Memory B cell (primary cell): Measurements from ENCODE around the gene OLFML1.

Source experiments
- ATAC-seq: fragments of 150-1000 bp; cut with Tn5 transposase; 2 replicates; pipeline ENCODE4 v1.10.0; 2021; ENCODE audit warnings: low read depth, mild to moderate bottlenecking, moderate library complexity
- DNase-seq, 2 donors: peaks; one replicate each; pipeline ENCODE4 v3.0.0; 2022; ENCODE audit warnings: low spot score in 2 of 2
- H3K27ac Mint-ChIP-seq: one replicate; pipeline ENCODE4 v1.8.0; 2022; ENCODE audit warnings: mild to moderate bottlenecking, moderate library complexity, mixed read lengths
- H3K27me3 Mint-ChIP-seq: one replicate; pipeline ENCODE4 v1.8.0; 2022; ENCODE audit warnings: mixed read lengths
- H3K36me3 Mint-ChIP-seq: one replicate; pipeline ENCODE4 v1.8.0; 2022; ENCODE audit warnings: mild to moderate bottlenecking, mixed read lengths
- H3K4me1 Mint-ChIP-seq: one replicate; pipeline ENCODE4 v1.8.0; 2022; ENCODE audit warnings: mixed read lengths
- H3K4me3 Mint-ChIP-seq: one replicate; pipeline ENCODE4 v1.8.0; 2022; ENCODE audit warnings: mild to moderate bottlenecking, moderate library complexity, mixed read lengths
- H3K9me3 Mint-ChIP-seq: one replicate; pipeline ENCODE4 v1.8.0; 2022; ENCODE audit warnings: mixed read lengths

The OLFML1 gene

GRCh38 chr11:7489376-7489775, 4.1 kb downstream of the OLFML1 start:
- H3K9me3 Mint-ChIP-seq = no peaks in the 10 kb centered on the region
- DNase-seq (no peak), ATAC-seq (no peak)
- H3K4me1 Mint-ChIP-seq = peaks cover 16% of the 10 kb centered on the region
- no peak overlapping the region for H3K27ac Mint-ChIP-seq
- H3K27me3 Mint-ChIP-seq = no peaks in the 10 kb centered on the region
- peaks cover 17% of the 10 kb centered on the region for H3K36me3 Mint-ChIP-seq
- no peak overlapping the region for H3K4me3 Mint-ChIP-seq

GRCh38 chr11:7490054-7490453, 4.7 kb downstream of the OLFML1 start:
- no peak overlapping the region for H3K4me3 Mint-ChIP-seq
- ATAC-seq = no peak
- peaks cover 17% of the 10 kb centered on the region for H3K36me3 Mint-ChIP-seq
- H3K27ac Mint-ChIP-seq = no peak overlapping the region
- no peak for DNase-seq
- no peaks in the 10 kb centered on the region for H3K27me3 Mint-ChIP-seq
- H3K9me3 Mint-ChIP-seq = no peaks in the 10 kb centered on the region
- peaks cover 22% of the 10 kb centered on the region for H3K4me1 Mint-ChIP-seq

GRCh38 chr11:7490535-7490934, 5.2 kb downstream of the OLFML1 start:
- Mint-ChIP-seq H3K4me3 (no peak overlapping the region), H3K36me3 (peaks cover 17% of the 10 kb centered on the region), H3K4me1 (peaks cover 26% of the 10 kb centered on the region), H3K27ac (no peak overlapping the region), H3K9me3 (no peaks in the 10 kb centered on the region), H3K27me3 (no peaks in the 10 kb centered on the region)
- ATAC-seq (no peak), DNase-seq (no peak)

- peaks cover 13% of the 10 kb centered on the region for H3K36me3 Mint-ChIP-seq
- H3K9me3 Mint-ChIP-seq = no peaks in the 10 kb centered on the region
- no peak for ATAC-seq
- no peaks in the 10 kb centered on the region for H3K27me3 Mint-ChIP-seq
- H3K4me3 Mint-ChIP-seq = no peak overlapping the region
- peaks cover 36% of the 10 kb centered on the region for H3K4me1 Mint-ChIP-seq
- DNase-seq = no peak
- H3K27ac Mint-ChIP-seq = no peak overlapping the region
These were observed 6.9 kb downstream of the OLFML1 start for GRCh38 chr11:7492253-7492652.

- ATAC-seq = no peak
- DNase-seq = no peak
- H3K4me3 Mint-ChIP-seq = no peak overlapping the region
- H3K36me3 Mint-ChIP-seq = peaks cover 8% of the 10 kb centered on the region
- H3K27me3 Mint-ChIP-seq = no peaks in the 10 kb centered on the region
- no peak overlapping the region for H3K27ac Mint-ChIP-seq
- no peaks in the 10 kb centered on the region for H3K9me3 Mint-ChIP-seq
- H3K4me1 Mint-ChIP-seq = peaks cover 45% of the 10 kb centered on the region
These were observed 8.4 kb downstream of the OLFML1 start for GRCh38 chr11:7493670-7494069.

GRCh38 chr11:7494086-7494745, 8.9 kb downstream of the OLFML1 start:
- H3K36me3 Mint-ChIP-seq = peaks cover 6% of the 10 kb centered on the region
- peak overlapping the region; percentile 46 for H3K27ac Mint-ChIP-seq
- ATAC-seq (no peak), DNase-seq (no peak)
- no peaks in the 10 kb centered on the region for H3K27me3 Mint-ChIP-seq
- no peaks in the 10 kb centered on the region for H3K9me3 Mint-ChIP-seq
- H3K4me1 Mint-ChIP-seq = peaks cover 46% of the 10 kb centered on the region
- H3K4me3 Mint-ChIP-seq = no peak overlapping the region

- Mint-ChIP-seq H3K27me3 (no peaks in the 10 kb centered on the region), H3K4me1 (peaks cover 45% of the 10 kb centered on the region), H3K4me3 (peak overlapping the region; percentile 60), H3K27ac (peak overlapping the region; percentile 93), H3K9me3 (no peaks in the 10 kb centered on the region), H3K36me3 (no peaks in the 10 kb centered on the region)
- ATAC-seq = peak; percentile 82
- DNase-seq = peak; percentile 42 to 49
These were observed 10.7 kb downstream of the OLFML1 start for GRCh38 chr11:7495882-7496551.

- Mint-ChIP-seq H3K27me3 (no peaks in the 10 kb centered on the region), H3K4me1 (peaks cover 40% of the 10 kb centered on the region), H3K27ac (peak overlapping the region; percentile 88), H3K9me3 (no peaks in the 10 kb centered on the region), H3K36me3 (no peaks in the 10 kb centered on the region), H3K4me3 (peak overlapping the region; percentile 41)
- ATAC-seq (peak; percentile 16), DNase-seq (no peak)
These were observed 12.9 kb downstream of the OLFML1 start for GRCh38 chr11:7498193-7498592.

- Mint-ChIP-seq H3K27me3 (no peaks in the 10 kb centered on the region), H3K36me3 (no peaks in the 10 kb centered on the region), H3K4me3 (no peak overlapping the region), H3K9me3 (no peaks in the 10 kb centered on the region), H3K4me1 (peaks cover 35% of the 10 kb centered on the region), H3K27ac (peak overlapping the region; percentile 88)
- no peak for DNase-seq
- ATAC-seq = no peak
These were observed 13.8 kb downstream of the OLFML1 start for GRCh38 chr11:7499081-7499480.

- H3K4me1 Mint-ChIP-seq = peaks cover 25% of the 10 kb centered on the region
- ATAC-seq = no peak
- H3K4me3 Mint-ChIP-seq = no peak overlapping the region
These were observed 14.9 kb downstream of the OLFML1 start for GRCh38 chr11:7500251-7500650.

GRCh38 chr11:7501251-7501650, 15.9 kb downstream of the OLFML1 start:
- Mint-ChIP-seq H3K9me3 (no peaks in the 10 kb centered on the region), H3K27me3 (no peaks in the 10 kb centered on the region), H3K36me3 (no peaks in the 10 kb centered on the region), H3K27ac (no peak overlapping the region), H3K4me3 (no peak overlapping the region), H3K4me1 (peaks cover 21% of the 10 kb centered on the region)
- no peak for ATAC-seq
- DNase-seq = no peak

More at GRCh38 chr11:7500251-7500650, 14.9 kb downstream of the OLFML1 start:
- H3K9me3 Mint-ChIP-seq = no peaks in the 10 kb centered on the region
- no peaks in the 10 kb centered on the region for H3K27me3 Mint-ChIP-seq
- DNase-seq = no peak
- no peaks in the 10 kb centered on the region for H3K36me3 Mint-ChIP-seq
- no peak overlapping the region for H3K27ac Mint-ChIP-seq

GRCh38 chr11:7501894-7502293, 16.6 kb downstream of the OLFML1 start:
- peaks cover 4% of the 10 kb centered on the region for H3K36me3 Mint-ChIP-seq
- H3K4me1 Mint-ChIP-seq = peaks cover 25% of the 10 kb centered on the region
- no peak overlapping the region for H3K27ac Mint-ChIP-seq
- no peaks in the 10 kb centered on the region for H3K27me3 Mint-ChIP-seq
- H3K9me3 Mint-ChIP-seq = no peaks in the 10 kb centered on the region
- DNase-seq (no peak), ATAC-seq (no peak)
- H3K4me3 Mint-ChIP-seq = no peak overlapping the region

GRCh38 chr11:7506243-7506642, 20.9 kb downstream of the OLFML1 start:
- peaks cover 5% of the 10 kb centered on the region for H3K36me3 Mint-ChIP-seq
- no peak overlapping the region for H3K4me3 Mint-ChIP-seq
- no peak for DNase-seq
- ATAC-seq = no peak
- no peaks in the 10 kb centered on the region for H3K27me3 Mint-ChIP-seq
- H3K4me1 Mint-ChIP-seq = peaks cover 24% of the 10 kb centered on the region
- H3K9me3 Mint-ChIP-seq = no peaks in the 10 kb centered on the region
- peak overlapping the region; percentile 60 for H3K27ac Mint-ChIP-seq

- Mint-ChIP-seq H3K9me3 (no peaks in the 10 kb centered on the region), H3K4me3 (no peak overlapping the region), H3K36me3 (peaks cover 5% of the 10 kb centered on the region), H3K4me1 (peaks cover 37% of the 10 kb centered on the region), H3K27ac (no peak overlapping the region), H3K27me3 (no peaks in the 10 kb centered on the region)
- ATAC-seq (no peak), DNase-seq (no peak)
These were observed 22.8 kb downstream of the OLFML1 start for GRCh38 chr11:7508087-7508486.

- H3K4me3 Mint-ChIP-seq = no peak overlapping the region
- H3K36me3 Mint-ChIP-seq = peaks cover 5% of the 10 kb centered on the region
- H3K4me1 Mint-ChIP-seq = peaks cover 39% of the 10 kb centered on the region
- DNase-seq (no peak), ATAC-seq (no peak)
- H3K27ac Mint-ChIP-seq = peak overlapping the region; percentile 31
- H3K9me3 Mint-ChIP-seq = no peaks in the 10 kb centered on the region
- no peaks in the 10 kb centered on the region for H3K27me3 Mint-ChIP-seq
These were observed 24.7 kb downstream of the OLFML1 start for GRCh38 chr11:7509966-7510365.
